ENCODE results near the gene DDX52.

DNA sequence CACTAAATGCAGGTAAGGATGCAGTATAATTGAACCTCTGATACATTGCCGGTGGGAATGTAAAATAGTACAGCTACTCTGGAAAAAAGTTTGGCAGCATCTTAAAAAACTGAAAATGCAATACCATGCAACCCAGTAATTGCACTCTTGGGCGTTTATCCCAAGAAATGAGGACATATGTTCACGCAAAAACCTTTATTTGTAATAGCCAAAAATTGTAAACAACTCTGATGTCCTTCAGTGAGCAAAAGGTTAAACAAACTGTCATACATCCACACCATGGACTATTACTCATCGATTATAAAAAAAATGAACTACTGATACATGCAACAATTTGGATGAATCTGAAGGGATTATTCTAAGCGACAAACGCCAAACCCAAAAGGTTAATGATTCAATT lies 51.0 kb downstream of the DDX52 start:
- TF ChIP-seq, protein P1, sequence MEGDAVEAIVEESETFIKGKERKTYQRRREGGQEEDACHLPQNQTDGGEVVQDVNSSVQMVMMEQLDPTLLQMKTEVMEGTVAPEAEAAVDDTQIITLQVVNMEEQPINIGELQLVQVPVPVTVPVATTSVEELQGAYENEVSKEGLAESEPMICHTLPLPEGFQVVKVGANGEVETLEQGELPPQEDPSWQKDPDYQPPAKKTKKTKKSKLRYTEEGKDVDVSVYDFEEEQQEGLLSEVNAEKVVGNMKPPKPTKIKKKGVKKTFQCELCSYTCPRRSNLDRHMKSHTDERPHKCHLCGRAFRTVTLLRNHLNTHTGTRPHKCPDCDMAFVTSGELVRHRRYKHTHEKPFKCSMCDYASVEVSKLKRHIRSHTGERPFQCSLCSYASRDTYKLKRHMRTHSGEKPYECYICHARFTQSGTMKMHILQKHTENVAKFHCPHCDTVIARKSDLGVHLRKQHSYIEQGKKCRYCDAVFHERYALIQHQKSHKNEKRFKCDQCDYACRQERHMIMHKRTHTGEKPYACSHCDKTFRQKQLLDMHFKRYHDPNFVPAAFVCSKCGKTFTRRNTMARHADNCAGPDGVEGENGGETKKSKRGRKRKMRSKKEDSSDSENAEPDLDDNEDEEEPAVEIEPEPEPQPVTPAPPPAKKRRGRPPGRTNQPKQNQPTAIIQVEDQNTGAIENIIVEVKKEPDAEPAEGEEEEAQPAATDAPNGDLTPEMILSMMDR (IDR thresholded peaks at IDR 0.05; ENCODE audit: low read depth, low read length), result no peak
- no peak for TF ChIP-seq EZH2phosphoT487 (IDR thresholded peaks at IDR 0.05; ENCODE audit: low read depth)

Data from OCI-LY3 (cell line).